ENCODE results near the gene PLCL2. TPM values are rescaled to one million over a fixed set of nuclear protein-coding genes. Genes with fewer than 3 reads are reported as not detected.

The PLCL2 gene
- total RNA-seq, 1 experiment from 2014 or later, result 2.5 TPM

- Histone ChIP-seq H3K36me3 (ENCODE audit: insufficient read depth, low read length) (no peaks in the 10 kb centered on the region), H2AFZ (ENCODE audit: low read length) (no peak overlapping the region)
Measured at GRCh38 chr3:17059989-17060550, 175.3 kb downstream of the PLCL2 start.

GRCh38 chr3:17061005-17061404 lies 176.2 kb downstream of the PLCL2 start:
- no peak for DNase-seq
- H3K9ac ChIP-seq (ENCODE audit: low read length), result no peak overlapping the region
- H3K36me3 ChIP-seq (ENCODE audit: insufficient read depth, low read length), result no peaks in the 10 kb centered on the region
- H3K4me2 ChIP-seq (ENCODE audit: low read depth, low read length, poor library complexity, severe bottlenecking), result no peak overlapping the region
- H4K20me1 ChIP-seq (ENCODE audit: insufficient read depth, low read depth, low read length), result no peaks in the 10 kb centered on the region
- no peaks in the 10 kb centered on the region for H3K9me3 ChIP-seq (ENCODE audit: low read length)
- no peaks in the 10 kb centered on the region for H3K9me2 ChIP-seq (replicated peaks; ENCODE audit: insufficient read depth, low read length)
- H3K4me1 ChIP-seq (ENCODE audit: low read length), result no peaks in the 10 kb centered on the region
- H2AFZ ChIP-seq (ENCODE audit: low read length), result no peak overlapping the region
- no peak overlapping the region for H3K4me3 ChIP-seq (ENCODE audit: low read length)
- H3K79me2 ChIP-seq (ENCODE audit: low read length), result no peaks in the 10 kb centered on the region
- H3K27ac ChIP-seq (ENCODE audit: low read length), result no peak overlapping the region
- H3K27me3 ChIP-seq (ENCODE audit: low read length), result no peaks in the 10 kb centered on the region

More at GRCh38 chr3:17059989-17060550, 175.3 kb downstream of the PLCL2 start:
- no peak for DNase-seq
- Histone ChIP-seq H3K79me2 (ENCODE audit: low read length) (no peaks in the 10 kb centered on the region), H3K4me3 (ENCODE audit: low read length) (no peak overlapping the region), H3K4me1 (ENCODE audit: low read length) (no peaks in the 10 kb centered on the region), H3K4me2 (ENCODE audit: low read depth, low read length, poor library complexity, severe bottlenecking) (no peak overlapping the region), H3K9me3 (ENCODE audit: low read length) (no peaks in the 10 kb centered on the region), H4K20me1 (ENCODE audit: insufficient read depth, low read depth, low read length) (no peaks in the 10 kb centered on the region), H3K9ac (ENCODE audit: low read length) (no peak overlapping the region), H3K9me2 (replicated peaks; ENCODE audit: insufficient read depth, low read length) (no peaks in the 10 kb centered on the region), H3K27me3 (ENCODE audit: low read length) (no peaks in the 10 kb centered on the region), H3K27ac (ENCODE audit: low read length) (no peak overlapping the region)

- Histone ChIP-seq H4K20me1 (ENCODE audit: insufficient read depth, low read depth, low read length) (no peaks in the 10 kb centered on the region), H3K9me2 (replicated peaks; ENCODE audit: insufficient read depth, low read length) (no peaks in the 10 kb centered on the region), H3K9me3 (ENCODE audit: low read length) (no peaks in the 10 kb centered on the region), H2AFZ (ENCODE audit: low read length) (no peak overlapping the region), H3K4me1 (ENCODE audit: low read length) (no peaks in the 10 kb centered on the region), H3K36me3 (ENCODE audit: insufficient read depth, low read length) (no peaks in the 10 kb centered on the region), H3K4me2 (ENCODE audit: low read depth, low read length, poor library complexity, severe bottlenecking) (no peak overlapping the region), H3K9ac (ENCODE audit: low read length) (no peak overlapping the region), H3K27me3 (ENCODE audit: low read length) (no peaks in the 10 kb centered on the region), H3K27ac (ENCODE audit: low read length) (no peak overlapping the region), H3K4me3 (ENCODE audit: low read length) (no peak overlapping the region), H3K79me2 (ENCODE audit: low read length) (no peaks in the 10 kb centered on the region)
- DNase-seq, result no peak
Measured at GRCh38 chr3:17062736-17063135, 178.0 kb downstream of the PLCL2 start.

- no peaks in the 10 kb centered on the region for H3K36me3 ChIP-seq (ENCODE audit: insufficient read depth, low read length)
- no peak overlapping the region for H3K4me2 ChIP-seq (ENCODE audit: low read depth, low read length, poor library complexity, severe bottlenecking)
- H3K9ac ChIP-seq (ENCODE audit: low read length), result no peak overlapping the region
- H3K9me2 ChIP-seq (replicated peaks; ENCODE audit: insufficient read depth, low read length), result no peaks in the 10 kb centered on the region
- H3K27me3 ChIP-seq (ENCODE audit: low read length), result no peaks in the 10 kb centered on the region
- H2AFZ ChIP-seq (ENCODE audit: low read length), result no peak overlapping the region
- H4K20me1 ChIP-seq (ENCODE audit: insufficient read depth, low read depth, low read length), result no peaks in the 10 kb centered on the region
- DNase-seq, result no peak
- no peak overlapping the region for H3K4me3 ChIP-seq (ENCODE audit: low read length)
- H3K4me1 ChIP-seq (ENCODE audit: low read length), result no peaks in the 10 kb centered on the region
- H3K27ac ChIP-seq (ENCODE audit: low read length), result no peak overlapping the region
- H3K9me3 ChIP-seq (ENCODE audit: low read length), result no peaks in the 10 kb centered on the region
- H3K79me2 ChIP-seq (ENCODE audit: low read length), result no peaks in the 10 kb centered on the region
Measured at GRCh38 chr3:17063596-17063995, 178.8 kb downstream of the PLCL2 start.

GRCh38 chr3:17065315-17065714 lies 180.6 kb downstream of the PLCL2 start:
- Histone ChIP-seq H3K27me3 (ENCODE audit: low read length) (no peaks in the 10 kb centered on the region), H3K4me3 (ENCODE audit: low read length) (no peak overlapping the region), H3K9me3 (ENCODE audit: low read length) (no peaks in the 10 kb centered on the region), H4K20me1 (ENCODE audit: insufficient read depth, low read depth, low read length) (no peaks in the 10 kb centered on the region), H3K9me2 (replicated peaks; ENCODE audit: insufficient read depth, low read length) (no peaks in the 10 kb centered on the region), H3K9ac (ENCODE audit: low read length) (no peak overlapping the region), H3K4me2 (ENCODE audit: low read depth, low read length, poor library complexity, severe bottlenecking) (no peak overlapping the region), H3K36me3 (ENCODE audit: insufficient read depth, low read length) (no peaks in the 10 kb centered on the region), H3K27ac (ENCODE audit: low read length) (no peak overlapping the region), H2AFZ (ENCODE audit: low read length) (no peak overlapping the region), H3K4me1 (ENCODE audit: low read length) (no peaks in the 10 kb centered on the region), H3K79me2 (ENCODE audit: low read length) (no peaks in the 10 kb centered on the region)
- no peak for DNase-seq

GRCh38 chr3:17065881-17066280 lies 181.1 kb downstream of the PLCL2 start:
- no peaks in the 10 kb centered on the region for H3K4me1 ChIP-seq (ENCODE audit: low read length)
- H3K36me3 ChIP-seq (ENCODE audit: insufficient read depth, low read length), result no peaks in the 10 kb centered on the region
- H4K20me1 ChIP-seq (ENCODE audit: insufficient read depth, low read depth, low read length), result no peaks in the 10 kb centered on the region
- no peak overlapping the region for H3K27ac ChIP-seq (ENCODE audit: low read length)
- no peaks in the 10 kb centered on the region for H3K9me2 ChIP-seq (replicated peaks; ENCODE audit: insufficient read depth, low read length)
- no peaks in the 10 kb centered on the region for H3K79me2 ChIP-seq (ENCODE audit: low read length)
- no peak overlapping the region for H3K4me3 ChIP-seq (ENCODE audit: low read length)
- DNase-seq, result no peak
- H2AFZ ChIP-seq (ENCODE audit: low read length), result no peak overlapping the region
- no peaks in the 10 kb centered on the region for H3K9me3 ChIP-seq (ENCODE audit: low read length)
- no peak overlapping the region for H3K4me2 ChIP-seq (ENCODE audit: low read depth, low read length, poor library complexity, severe bottlenecking)
- H3K27me3 ChIP-seq (ENCODE audit: low read length), result no peaks in the 10 kb centered on the region
- H3K9ac ChIP-seq (ENCODE audit: low read length), result no peak overlapping the region

- no peaks in the 10 kb centered on the region for H3K27me3 ChIP-seq (ENCODE audit: low read length)
- H2AFZ ChIP-seq (ENCODE audit: low read length), result no peak overlapping the region
- H3K4me2 ChIP-seq (ENCODE audit: low read depth, low read length, poor library complexity, severe bottlenecking), result no peak overlapping the region
- H3K4me1 ChIP-seq (ENCODE audit: low read length), result no peaks in the 10 kb centered on the region
- no peaks in the 10 kb centered on the region for H3K9me2 ChIP-seq (replicated peaks; ENCODE audit: insufficient read depth, low read length)
- H3K9me3 ChIP-seq (ENCODE audit: low read length), result no peaks in the 10 kb centered on the region
- H3K79me2 ChIP-seq (ENCODE audit: low read length), result no peaks in the 10 kb centered on the region
- H3K4me3 ChIP-seq (ENCODE audit: low read length), result no peak overlapping the region
- DNase-seq, result no peak
- no peaks in the 10 kb centered on the region for H4K20me1 ChIP-seq (ENCODE audit: insufficient read depth, low read depth, low read length)
- H3K36me3 ChIP-seq (ENCODE audit: insufficient read depth, low read length), result no peaks in the 10 kb centered on the region
- no peak overlapping the region for H3K27ac ChIP-seq (ENCODE audit: low read length)
- no peak overlapping the region for H3K9ac ChIP-seq (ENCODE audit: low read length)
Measured at GRCh38 chr3:17069754-17070153, 185.0 kb downstream of the PLCL2 start.

GRCh38 chr3:17070161-17070959 lies 185.6 kb downstream of the PLCL2 start:
- Histone ChIP-seq H3K9ac (ENCODE audit: low read length) (no peak overlapping the region), H3K4me2 (ENCODE audit: low read depth, low read length, poor library complexity, severe bottlenecking) (no peak overlapping the region), H3K27me3 (ENCODE audit: low read length) (no peaks in the 10 kb centered on the region), H3K9me3 (ENCODE audit: low read length) (no peaks in the 10 kb centered on the region), H3K9me2 (replicated peaks; ENCODE audit: insufficient read depth, low read length) (no peaks in the 10 kb centered on the region), H3K79me2 (ENCODE audit: low read length) (no peaks in the 10 kb centered on the region), H2AFZ (ENCODE audit: low read length) (no peak overlapping the region), H3K4me3 (ENCODE audit: low read length) (no peak overlapping the region), H3K36me3 (ENCODE audit: insufficient read depth, low read length) (no peaks in the 10 kb centered on the region), H3K4me1 (ENCODE audit: low read length) (no peaks in the 10 kb centered on the region), H4K20me1 (ENCODE audit: insufficient read depth, low read depth, low read length) (no peaks in the 10 kb centered on the region), H3K27ac (ENCODE audit: low read length) (no peak overlapping the region)
- no peak for DNase-seq

Measured in Karpas-422 (cell line).